SH-SY5Y (cell line): ENCODE data around the gene SOAT2.

Source experiments
- GATA2 ChIP-seq: IDR thresholded peaks from 2 replicates; pipeline ENCODE4 v1.6.1; 2011; ENCODE audit warnings: mild to moderate bottlenecking, low read depth, low read length
- GATA3 ChIP-seq: IDR thresholded peaks from 2 replicates; pipeline ENCODE4 v1.6.1; 2011; ENCODE audit warnings: low read depth, mild to moderate bottlenecking, low read length, moderate library complexity

- TF ChIP-seq GATA2 = no peak
- TF ChIP-seq GATA3 = no peak
Observed at GRCh38 chr12:53101266-53101665, 2.0 kb upstream of the SOAT2 start.
